Thyroid gland (tissue), 4 donors: ENCODE data around the gene LEFTY2. TPM values are rescaled to one million over a fixed set of nuclear protein-coding genes. Genes with fewer than 3 reads are reported as not detected.

ENCODE experiments used
- DNase-seq, 2 donors: peaks; one replicate each; pipeline ENCODE4 v3.0.0-alpha.2; 2019
- H3K27ac ChIP-seq, 3 donors: fragments of 200-600 bp; sonication (generic); 1 replicate in 2 of 3; 2 replicates in 1 of 3; pipeline ENCODE4 v1.5.1; 2016 to 2019; ENCODE audit warnings: mild to moderate bottlenecking in 1 of 3, moderate library complexity in 1 of 3
- H3K27me3 ChIP-seq: fragments of 200-600 bp; sonication (generic); one replicate; pipeline ENCODE4 v1.5.1; 2019
- H3K36me3 ChIP-seq, 2 donors: fragments of 200-600 bp; sonication (generic); one replicate each; pipeline ENCODE4 v1.5.1; 2016 to 2019
- H3K4me1 ChIP-seq, 2 donors: fragments of 200-600 bp; sonication (generic); one replicate each; pipeline ENCODE4 v1.5.1; 2017 to 2019
- H3K4me3 ChIP-seq, 3 donors: fragments of 200-600 bp; sonication (generic); replicated peaks in 1 of 3; 1 replicate in 2 of 3; 2 replicates in 1 of 3; pipeline ENCODE4 v1.5.1; 2016; ENCODE audit warnings: mild to moderate bottlenecking in 1 of 3
- H3K9me3 ChIP-seq: fragments of 200-600 bp; sonication (generic); one replicate; pipeline ENCODE4 v1.5.1; 2017
- POLR2A ChIP-seq, 2 donors: fragments of 450-650 bp; IDR thresholded peaks; one replicate each; pipeline ENCODE4 v1.6.1; 2017; ENCODE audit warnings: antibody characterized with exemption in 2 of 2, mild to moderate bottlenecking in 2 of 2, moderate library complexity in 1 of 2
- WGBS, 2 donors: methylation state at CpG; one replicate each; pipeline ENCODE4 v1.1.5; 2017; 5-methylcytosine and 5-hydroxymethylcytosine counted together
- intact Hi-C: fragments of 100-400 bp; cut with DNase I; formaldehyde crosslinking; loops from one replicate; pipeline ENCODE4 v1.15.1; 2023
- total RNA-seq, 4 donors: library from RNA; depleted of rRNA; stranded (reverse); fragments of >200 nt; gene quantifications; one replicate each; pipeline ENCODE4 v1.2.3, GENCODE V29; 2016
- TF ChIP-seq, protein P1 (sequence below), 6 experiments: fragments of 200-600 bp in 3 of 6; fragments of 450-650 bp in 3 of 6; sonication (generic) in 3 of 6; IDR thresholded peaks; one replicate each; pipeline ENCODE4 v1.5.1; 2016 to 2019; ENCODE audit warnings: antibody characterized with exemption in 6 of 6, mild to moderate bottlenecking in 2 of 6, inconsistent platforms in 1 of 6, moderate library complexity in 1 of 6

The LEFTY2 gene
- total RNA-seq, 4 donors from 2014 or later, result 0.11 to 0.29 TPM; not detected in 2

DNA sequence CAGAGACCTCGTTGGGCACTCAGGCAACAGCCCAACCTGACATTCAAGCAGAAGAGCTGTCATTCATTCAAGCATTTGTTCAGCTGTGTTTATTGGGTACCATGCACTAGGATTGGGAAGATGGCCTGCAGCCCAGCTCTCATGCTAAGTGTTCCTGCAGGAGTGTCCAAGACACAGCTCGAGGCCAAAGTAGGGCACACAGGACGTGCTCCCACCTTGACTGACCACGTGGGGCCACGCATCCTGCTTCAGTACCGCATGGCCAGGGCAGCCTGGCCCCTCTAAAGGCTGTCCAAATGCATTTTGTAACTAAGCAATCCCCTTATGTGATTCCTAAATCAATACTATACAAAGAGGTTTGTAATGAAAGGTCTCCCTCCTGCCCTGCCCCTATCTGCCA lies 26.6 kb downstream of the LEFTY2 start:
- Histone ChIP-seq H3K36me3 (peaks cover 0 to 3% of the 10 kb centered on the region in 2 donors), H3K4me3 (no peak overlapping the region)
- TF ChIP-seq, protein P1, sequence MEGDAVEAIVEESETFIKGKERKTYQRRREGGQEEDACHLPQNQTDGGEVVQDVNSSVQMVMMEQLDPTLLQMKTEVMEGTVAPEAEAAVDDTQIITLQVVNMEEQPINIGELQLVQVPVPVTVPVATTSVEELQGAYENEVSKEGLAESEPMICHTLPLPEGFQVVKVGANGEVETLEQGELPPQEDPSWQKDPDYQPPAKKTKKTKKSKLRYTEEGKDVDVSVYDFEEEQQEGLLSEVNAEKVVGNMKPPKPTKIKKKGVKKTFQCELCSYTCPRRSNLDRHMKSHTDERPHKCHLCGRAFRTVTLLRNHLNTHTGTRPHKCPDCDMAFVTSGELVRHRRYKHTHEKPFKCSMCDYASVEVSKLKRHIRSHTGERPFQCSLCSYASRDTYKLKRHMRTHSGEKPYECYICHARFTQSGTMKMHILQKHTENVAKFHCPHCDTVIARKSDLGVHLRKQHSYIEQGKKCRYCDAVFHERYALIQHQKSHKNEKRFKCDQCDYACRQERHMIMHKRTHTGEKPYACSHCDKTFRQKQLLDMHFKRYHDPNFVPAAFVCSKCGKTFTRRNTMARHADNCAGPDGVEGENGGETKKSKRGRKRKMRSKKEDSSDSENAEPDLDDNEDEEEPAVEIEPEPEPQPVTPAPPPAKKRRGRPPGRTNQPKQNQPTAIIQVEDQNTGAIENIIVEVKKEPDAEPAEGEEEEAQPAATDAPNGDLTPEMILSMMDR (IDR thresholded peaks at IDR 0.05), result no peak
- TF ChIP-seq POLR2A (IDR thresholded peaks at IDR 0.05), result no peak

DNA sequence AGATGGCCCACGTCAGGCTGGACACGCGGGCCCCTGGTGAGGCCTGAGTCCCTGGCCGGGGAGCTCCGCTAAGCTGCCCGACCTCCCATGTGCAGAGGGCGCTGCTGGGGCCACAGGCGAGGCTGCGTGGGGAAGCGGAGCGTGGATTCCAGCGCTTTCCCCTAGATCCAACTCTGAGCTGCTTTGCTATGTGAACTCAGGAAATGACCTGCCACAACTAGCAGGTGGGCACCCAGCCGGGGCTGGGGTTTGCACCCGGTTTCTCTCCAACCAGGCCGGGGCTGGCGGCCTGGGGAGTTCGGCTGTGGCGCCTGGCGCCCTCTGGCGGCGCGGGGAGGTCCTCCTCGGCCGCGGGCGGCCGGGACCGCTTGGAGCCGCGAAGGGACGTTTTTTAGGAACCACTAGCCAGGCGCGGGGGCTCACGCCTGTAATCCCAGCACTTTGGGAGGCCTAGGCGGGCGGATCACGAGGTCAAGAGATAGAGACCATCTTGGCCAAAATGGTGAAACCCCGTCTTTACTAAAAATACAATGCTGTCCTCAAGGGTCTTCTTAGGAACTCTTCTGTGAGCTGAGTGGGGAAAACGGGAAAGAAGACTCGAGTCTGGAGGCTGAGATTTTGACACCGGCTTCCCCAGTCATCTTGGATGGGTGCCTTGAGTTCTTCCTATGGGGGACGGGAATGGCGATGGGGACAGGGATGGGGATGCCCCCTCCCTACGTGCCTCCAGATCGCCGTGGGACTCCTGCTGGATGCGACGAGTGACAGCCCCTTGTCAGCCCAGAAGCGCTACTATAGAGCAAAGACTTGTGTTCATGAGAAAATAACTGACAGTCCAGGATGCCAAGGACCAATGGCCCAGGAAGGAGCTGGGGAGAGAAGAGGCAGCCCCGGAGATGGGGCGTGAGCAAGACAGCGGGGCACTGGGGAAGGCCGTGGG lies 29.6 kb downstream of the LEFTY2 start:
- TF ChIP-seq POLR2A (IDR thresholded peaks at IDR 0.05), result no peak
- TF ChIP-seq, protein P1 (IDR thresholded peaks at IDR 0.05), result peak; percentile 60 to 95 (median 78)
- Histone ChIP-seq H3K27ac (no peak overlapping the region), H3K9me3 (no peaks in the 10 kb centered on the region), H3K4me3 (no peak overlapping the region), H3K36me3 (no peaks in the 10 kb centered on the region), H3K27me3 (no peaks in the 10 kb centered on the region), H3K4me1 (peaks cover 0 to 8% of the 10 kb centered on the region in 2 donors)
- WGBS, 2 donors, result 32 to 35% methylated on average over 32 to 49 of the region's 53 CpGs
- intact Hi-C loops, result loop anchor here (2.0 kb wide), 2 partner anchors 135 to 437 kb away; partner anchors contain the start of gene SRP9
- DNase-seq, result peak; percentile 54 to 62

More for the DNA sequence above, 26.6 kb downstream of the LEFTY2 start:
- no peaks in the 10 kb centered on the region for H3K27me3 ChIP-seq
- no peaks in the 10 kb centered on the region for H3K9me3 ChIP-seq
- H3K27ac ChIP-seq, result no peak overlapping the region
- peaks cover 0 to 8% of the 10 kb centered on the region in 2 donors for H3K4me1 ChIP-seq
- 80 to 90% methylated on average over 6 of the region's 6 CpGs for WGBS, 2 donors
- no peak for DNase-seq
- intact Hi-C loops, result no loop called here

DNA sequence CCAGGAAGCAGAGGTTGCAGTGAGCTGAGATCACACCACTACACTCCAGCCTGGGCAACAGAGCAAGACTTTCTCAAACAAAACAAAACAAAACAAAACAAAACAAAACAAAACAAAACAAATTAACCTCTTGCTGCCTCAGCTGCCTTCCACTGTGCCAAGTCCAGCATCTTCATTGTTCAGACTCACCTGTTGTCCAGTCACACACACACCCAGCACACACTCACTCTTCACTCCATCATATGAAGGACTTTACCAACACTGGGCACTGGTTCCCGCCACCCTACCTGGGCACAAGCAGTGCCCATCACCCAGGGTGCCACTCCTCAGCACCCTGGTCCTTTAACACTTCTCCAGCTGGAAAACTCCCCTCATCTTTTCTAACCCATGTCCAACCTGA lies 31.5 kb downstream of the LEFTY2 start:
- no peak for TF ChIP-seq POLR2A (IDR thresholded peaks at IDR 0.05)
- TF ChIP-seq, protein P1 (IDR thresholded peaks at IDR 0.05), result no peak
- intact Hi-C loops, result no loop called here
- WGBS, 2 donors, result 95 to 96% methylated on average over 1 of the region's 1 CpG
- no peaks in the 10 kb centered on the region for H3K9me3 ChIP-seq
- no peak overlapping the region for H3K27ac ChIP-seq
- no peaks in the 10 kb centered on the region for H3K27me3 ChIP-seq
- peaks cover 0 to 8% of the 10 kb centered on the region in 2 donors for H3K4me1 ChIP-seq
- no peaks in the 10 kb centered on the region for H3K36me3 ChIP-seq
- DNase-seq, result no peak
- H3K4me3 ChIP-seq, result no peak overlapping the region

DNA sequence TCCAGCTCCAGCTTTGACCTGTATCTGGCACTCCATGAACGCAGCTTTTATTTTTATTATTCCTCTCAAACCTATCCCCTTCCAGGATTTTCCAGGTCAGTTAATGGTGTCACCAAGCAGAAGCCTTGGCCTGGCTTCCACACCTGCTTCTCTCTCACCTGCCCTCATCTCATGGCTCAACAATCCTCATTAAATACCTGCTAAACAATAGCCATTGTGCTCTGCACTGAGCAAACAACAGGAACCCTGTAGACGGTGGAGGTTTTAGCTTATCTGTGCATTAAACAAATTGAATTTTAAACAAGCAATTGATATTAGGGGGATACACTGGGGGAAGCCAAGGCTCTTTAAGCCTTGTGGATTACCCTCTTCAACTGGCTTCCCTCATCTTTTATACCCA lies 32.2 kb downstream of the LEFTY2 start:
- H3K27ac ChIP-seq, result no peak overlapping the region
- intact Hi-C loops, result no loop called here
- H3K9me3 ChIP-seq, result no peaks in the 10 kb centered on the region
- H3K36me3 ChIP-seq, result no peaks in the 10 kb centered on the region
- H3K4me1 ChIP-seq, result peaks cover 0 to 8% of the 10 kb centered on the region in 2 donors
- TF ChIP-seq POLR2A (IDR thresholded peaks at IDR 0.05), result no peak
- TF ChIP-seq, protein P1 (IDR thresholded peaks at IDR 0.05), result no peak
- no peaks in the 10 kb centered on the region for H3K27me3 ChIP-seq
- H3K4me3 ChIP-seq, result no peak overlapping the region
- WGBS, 2 donors, result 59 to 64% methylated on average over 2 of the region's 2 CpGs
- DNase-seq, result no peak
